Renal cortex interstitium (tissue), 11 donors: Measurements from ENCODE around the gene ZNF821. TPM values are rescaled to one million over a fixed set of nuclear protein-coding genes. Genes with fewer than 3 reads are reported as not detected.
A peak's percentile ranks its signal among the peaks of the same experiment; 100 is the strongest.
"Not testable (repeated sequence)": the region's sequence is repeated elsewhere in the genome, so short reads cannot be mapped to it uniquely, and the experiment has no call there.

ENCODE experiments used
- DNase-seq, 11 donors: peaks; one replicate each; pipeline ENCODE4 v3.0.0-alpha.2; 2013; ENCODE audit warnings: low read depth in 9 of 11, low spot score in 4 of 11; ENCODE audit errors: extremely low read depth in 1 of 11
- polyA plus RNA-seq, 3 donors: library from polyadenylated mRNA; unstranded; fragments of 120-200 nt; gene quantifications; one replicate each; pipeline ENCODE4 v1.2.1, GENCODE V29; 2013; ENCODE audit not compliant: insufficient read length in 3 of 3

The ZNF821 gene
- polyA plus RNA-seq, 3 donors: 19.5 to 25.8 (median 20.5) TPM

DNA sequence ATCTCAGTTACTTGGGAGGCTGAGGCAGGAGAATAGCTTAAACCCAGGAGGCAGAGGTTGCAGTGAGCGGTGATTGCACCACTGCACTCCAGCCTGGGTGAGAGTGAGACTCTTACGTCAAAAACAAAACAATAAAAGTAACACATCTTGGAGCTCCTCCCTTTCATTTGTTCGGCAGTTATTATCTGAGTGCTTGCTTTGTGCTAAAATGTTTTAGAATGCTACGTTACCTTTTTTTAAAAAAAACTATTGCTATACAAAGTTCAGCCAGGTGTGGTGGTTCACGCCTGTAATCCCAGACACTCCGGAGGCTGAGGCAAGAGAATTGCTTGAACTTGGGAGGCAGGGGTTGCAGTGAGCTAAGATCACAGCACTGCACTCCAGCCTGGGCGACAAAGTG lies 27.1 kb upstream of the ZNF821 start:
- no peak for DNase-seq

DNA sequence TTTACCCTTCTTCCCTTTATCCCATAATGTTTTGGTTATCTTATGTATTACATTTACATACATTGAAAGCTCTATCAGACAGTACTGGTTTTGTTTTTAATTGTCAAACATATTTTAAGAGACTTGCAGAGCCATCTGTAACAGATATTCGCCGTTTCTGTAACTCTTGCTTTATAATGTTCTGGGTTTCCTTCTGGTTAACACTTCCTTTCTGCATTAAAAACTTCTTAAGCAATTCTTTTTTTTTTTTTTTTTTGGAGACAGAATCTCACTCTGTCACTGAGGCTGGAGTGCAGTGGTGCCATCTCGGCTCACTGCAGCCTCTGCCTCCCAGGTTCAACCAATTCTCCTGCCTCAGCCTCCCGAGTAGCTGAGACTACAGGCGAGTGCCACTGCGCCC lies 21.8 kb upstream of the ZNF821 start:
- not testable (repeated sequence) for DNase-seq

DNA sequence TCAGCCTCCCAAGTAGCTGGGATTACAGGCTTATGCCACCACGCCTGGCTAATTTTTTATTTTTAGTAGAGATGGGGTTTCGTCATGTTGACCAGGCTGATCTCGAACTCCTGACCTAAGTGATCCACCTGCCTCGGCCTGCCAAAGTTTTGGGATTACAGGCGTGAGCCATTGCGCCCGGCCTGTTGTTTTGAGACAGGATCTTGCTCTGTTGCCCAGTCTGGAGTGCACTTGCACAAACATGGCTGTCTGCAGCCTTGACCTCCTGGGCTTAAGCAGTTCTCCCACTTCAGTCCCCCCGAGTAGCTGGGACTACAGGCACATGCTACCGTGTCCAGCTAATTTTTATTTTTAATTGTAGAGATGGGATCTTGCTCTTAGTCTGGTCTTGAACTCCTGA lies 20.3 kb upstream of the ZNF821 start:
- DNase-seq: no peak

DNA sequence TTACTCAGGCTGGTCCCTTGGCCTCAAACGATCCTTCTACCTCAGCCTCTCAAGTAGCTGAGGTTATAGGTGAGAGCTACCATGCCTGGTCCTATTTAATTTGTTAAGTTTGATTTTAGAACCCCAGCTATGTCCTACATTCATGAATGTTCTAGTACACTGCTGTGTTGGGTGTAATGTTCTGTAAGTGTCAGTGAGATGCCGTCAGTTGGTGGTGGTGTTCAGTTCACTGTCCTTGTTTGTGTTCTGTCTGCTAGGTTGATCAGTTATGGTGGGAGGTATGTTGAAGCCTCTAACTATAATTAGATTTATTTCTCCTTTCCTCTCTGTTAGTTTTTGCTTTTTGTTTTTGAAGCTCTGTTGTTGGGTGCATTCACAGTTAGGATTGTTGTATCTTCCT lies 19.6 kb upstream of the ZNF821 start:
- DNase-seq: no peak

DNA sequence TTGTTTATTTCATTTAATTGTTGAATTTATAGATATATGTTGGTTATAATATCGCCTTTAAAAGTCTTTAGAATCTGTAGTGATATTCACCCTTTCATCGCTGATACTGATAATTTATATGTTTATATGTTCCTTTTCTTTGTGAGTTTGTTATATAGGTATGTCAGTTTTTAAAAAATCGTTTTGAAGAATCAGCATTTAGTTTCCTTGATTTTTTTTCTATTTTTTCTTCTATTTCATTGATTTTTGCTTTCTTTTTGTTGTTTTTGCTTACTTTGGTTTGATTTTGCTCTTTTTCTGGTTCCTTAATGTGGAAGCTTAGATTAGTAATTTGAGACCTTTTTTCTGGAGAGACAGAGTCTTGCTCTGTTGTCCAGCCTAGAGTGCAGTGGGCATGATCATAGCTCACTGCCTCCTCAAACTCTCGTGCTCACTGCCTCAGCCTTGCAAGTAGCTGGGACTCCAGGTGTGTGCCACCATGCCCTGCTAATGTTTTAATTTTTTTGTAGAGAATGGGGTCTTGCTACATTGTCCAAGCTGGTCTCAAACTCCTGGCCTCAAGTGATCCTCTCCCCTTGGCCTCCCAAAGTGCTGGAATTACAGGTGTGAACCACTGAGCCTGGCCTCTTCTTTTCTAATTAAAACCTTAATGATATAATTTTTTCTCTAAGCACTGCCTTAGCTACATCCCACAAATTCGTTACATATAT lies 18.8 kb upstream of the ZNF821 start:
- no peak for DNase-seq

DNA sequence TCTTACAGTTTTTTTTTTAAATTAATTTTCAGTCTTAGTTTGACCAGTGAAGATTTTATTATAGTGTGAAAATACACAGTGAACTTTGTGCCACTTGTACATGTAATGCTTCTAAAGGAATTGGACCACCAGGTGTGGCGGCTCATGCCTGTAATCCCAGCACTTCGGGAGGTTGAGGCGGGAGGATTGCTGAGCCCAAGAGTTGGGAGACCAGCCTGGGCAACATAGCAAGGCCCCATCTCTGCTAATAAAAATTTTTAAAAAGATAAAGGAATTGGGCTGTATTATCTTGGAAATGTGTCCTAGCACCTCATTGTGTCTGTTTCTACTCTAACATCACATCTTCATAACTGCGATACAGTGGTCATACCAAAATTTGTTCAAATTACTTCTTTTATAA lies 15.2 kb upstream of the ZNF821 start:
- DNase-seq: no peak

DNA sequence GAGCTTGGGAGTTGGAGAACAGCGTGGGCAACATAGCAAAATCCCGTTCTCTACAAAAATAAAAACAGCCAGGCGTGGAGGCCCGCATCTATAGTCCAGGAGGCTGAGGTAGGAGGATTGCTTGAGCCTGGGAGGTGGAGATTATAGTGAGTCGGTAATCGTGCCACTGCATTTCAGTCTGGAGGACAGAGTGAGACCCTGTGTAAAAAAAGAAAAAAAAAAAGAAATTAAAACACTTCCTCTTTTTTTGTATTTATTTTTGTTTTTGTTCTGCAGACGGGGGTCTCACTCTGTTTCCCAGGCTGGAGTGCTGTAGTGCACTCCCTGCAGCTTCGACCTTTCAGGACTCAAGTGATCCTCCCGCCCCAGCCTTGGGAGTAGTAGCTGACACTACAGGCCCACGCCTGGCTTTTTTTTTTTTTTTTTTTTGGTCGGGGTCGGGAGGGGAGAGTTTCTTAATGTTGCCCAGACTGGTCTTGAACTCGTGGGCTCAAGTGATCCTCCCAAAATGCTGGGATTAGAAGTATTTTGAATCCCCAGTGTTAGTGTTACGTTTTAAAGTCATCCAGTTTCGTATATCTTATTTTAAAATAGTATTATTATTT lies 12.9 kb upstream of the ZNF821 start:
- DNase-seq: no peak

DNA sequence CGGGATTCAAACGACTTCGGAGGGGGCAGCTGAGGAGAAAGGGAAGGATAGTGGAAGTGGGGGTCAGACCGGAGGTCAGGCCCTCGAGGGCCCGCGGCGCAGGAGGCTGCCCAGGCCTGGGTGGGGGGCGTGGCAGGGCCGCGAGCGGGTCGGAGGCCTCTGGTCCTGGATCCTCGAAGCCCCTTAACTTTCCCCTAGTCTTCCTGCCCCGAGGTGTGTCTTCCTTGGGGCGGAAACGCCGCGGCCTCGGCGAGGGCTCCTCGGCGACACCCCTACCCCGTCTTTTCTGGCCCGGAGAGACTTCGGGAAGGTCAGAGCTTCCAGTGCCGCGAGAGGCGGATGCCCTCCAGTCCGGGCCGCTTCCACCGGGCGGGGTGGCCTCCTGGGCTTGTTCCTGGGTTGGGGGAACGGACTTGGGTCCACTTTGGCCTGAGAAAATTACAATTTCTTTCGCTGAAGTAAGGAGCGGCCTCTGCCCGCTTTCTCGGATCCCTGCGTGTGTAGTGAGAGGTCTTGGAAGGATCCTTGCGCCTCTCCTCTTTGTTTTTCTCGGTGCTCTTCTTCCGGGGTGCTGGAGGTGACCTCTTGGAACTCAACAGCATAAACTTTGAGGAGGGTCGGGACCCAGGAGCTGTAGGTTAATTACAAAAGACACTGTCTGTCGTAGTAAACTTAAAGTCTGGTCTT lies 11.8 kb upstream of the ZNF821 start:
- peak in 8 of 11 donors; percentile 9 to 41 (median 28) for DNase-seq

DNA sequence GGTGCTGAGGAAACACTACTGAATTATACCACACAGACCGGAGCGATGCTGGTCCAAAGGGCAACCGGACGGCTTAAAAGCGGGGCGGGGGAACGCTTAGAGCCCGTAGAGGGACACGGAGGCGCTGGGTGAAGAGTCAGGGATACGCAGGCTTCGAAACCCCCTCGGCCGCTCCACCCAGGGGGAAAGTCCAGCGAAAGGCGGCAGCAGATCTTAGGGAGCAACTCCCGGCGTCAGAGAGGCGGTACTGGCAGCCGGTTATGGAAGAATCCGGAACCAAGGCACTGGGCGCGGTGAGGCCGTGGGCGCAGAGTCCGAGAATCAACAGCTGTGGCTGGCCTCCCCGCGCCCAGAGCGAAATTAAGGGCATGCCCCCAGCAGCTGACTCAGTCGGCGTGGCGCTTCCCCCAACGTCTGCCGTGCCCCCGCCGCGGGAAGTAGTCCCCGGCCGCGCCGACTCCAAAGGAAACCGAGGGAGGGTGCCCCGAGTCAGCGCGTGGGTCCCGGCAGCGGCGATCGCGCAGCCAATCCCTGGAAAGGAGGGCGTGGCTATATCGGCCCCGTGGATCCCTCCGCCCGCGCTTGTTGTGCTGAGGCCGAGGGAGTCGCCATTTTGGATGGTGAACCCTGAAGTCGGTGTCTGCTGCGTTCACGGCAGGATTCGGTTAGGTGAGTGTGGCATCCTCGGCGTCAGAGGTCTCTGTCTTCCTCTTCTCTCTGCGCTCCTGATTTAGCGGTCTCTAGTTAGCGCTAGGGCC lies 11.1 kb upstream of the ZNF821 start, which contains the start of gene IST1:
TSS of gene IST1 (plus strand) at position 611 of the 758 bp plus-strand sequence. CDS start 20,110 bp downstream, outside the sequence.
- peak; percentile 91 to 99 (median 98) for DNase-seq

DNA sequence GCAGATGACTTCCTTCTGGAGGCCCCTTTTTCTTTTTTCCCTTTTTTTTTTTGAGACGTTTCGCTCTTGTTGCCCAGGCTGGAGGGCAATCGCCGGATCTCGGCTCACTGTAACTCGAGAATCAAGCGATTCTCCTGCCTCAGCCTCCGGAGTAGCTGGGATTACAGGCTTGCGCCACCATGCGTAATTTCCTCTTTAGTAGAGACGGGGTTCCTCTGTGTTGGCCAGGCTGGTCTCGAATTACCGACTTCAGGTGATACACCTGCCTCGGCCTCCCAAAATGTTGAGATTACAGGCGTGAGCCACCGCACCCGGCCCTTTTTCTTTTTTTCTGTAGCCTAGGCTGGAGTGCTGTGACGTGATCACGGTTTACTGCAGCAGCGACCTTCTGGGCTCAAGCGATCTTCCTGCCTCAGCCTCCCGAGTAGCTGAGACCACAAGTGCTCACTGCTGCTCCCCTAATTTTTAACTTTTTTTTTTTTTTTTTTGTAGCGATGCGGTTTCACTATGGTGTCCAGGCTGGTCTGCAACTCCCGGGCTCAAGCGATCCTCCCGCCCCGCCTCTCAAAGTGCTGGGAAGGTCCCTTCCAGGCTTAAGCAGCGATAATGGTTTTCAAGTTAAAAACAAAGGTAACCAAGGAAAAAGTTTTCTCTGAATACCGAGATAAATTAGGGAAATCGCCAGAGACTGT lies 10.4 kb upstream of the ZNF821 start:
- peak in 10 of 11 donors; percentile 17 to 58 (median 30) for DNase-seq

DNA sequence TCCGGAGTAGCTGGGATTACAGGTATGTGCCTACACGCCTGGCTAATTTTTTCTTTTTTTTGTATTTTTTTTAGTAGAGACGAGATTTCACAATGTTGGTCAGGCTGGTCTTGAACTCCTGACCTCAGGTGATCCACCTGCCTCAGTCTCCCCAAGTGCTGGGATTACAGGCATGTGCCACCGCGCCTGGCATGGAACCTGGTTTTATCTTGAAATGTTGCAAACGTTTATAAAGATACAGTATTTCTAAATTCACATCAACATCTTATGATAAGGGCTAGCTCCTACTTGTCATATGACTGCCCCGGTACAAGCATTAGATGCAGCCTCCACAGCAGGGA lies 9.9 kb upstream of the ZNF821 start:
- no peak for DNase-seq

DNA sequence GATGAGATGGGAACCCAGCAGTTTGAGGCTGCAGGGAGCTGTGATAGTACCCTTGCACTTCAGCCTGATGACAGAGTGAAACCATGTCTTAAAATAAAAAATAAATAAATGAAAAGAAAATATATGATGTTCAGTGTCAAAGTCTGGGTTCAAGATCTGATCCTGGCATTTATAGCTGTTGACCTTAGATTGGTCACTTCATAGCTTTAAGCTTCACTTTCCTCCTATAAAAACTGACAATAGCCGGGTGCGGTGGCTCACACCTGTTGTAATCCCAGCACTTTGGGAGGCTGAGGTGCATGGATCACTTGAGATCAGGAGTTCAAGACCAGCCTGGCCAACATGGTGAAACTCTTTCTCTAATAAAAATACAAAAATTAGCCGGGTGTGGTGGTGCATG lies 5.2 kb upstream of the ZNF821 start:
- no peak for DNase-seq

DNA sequence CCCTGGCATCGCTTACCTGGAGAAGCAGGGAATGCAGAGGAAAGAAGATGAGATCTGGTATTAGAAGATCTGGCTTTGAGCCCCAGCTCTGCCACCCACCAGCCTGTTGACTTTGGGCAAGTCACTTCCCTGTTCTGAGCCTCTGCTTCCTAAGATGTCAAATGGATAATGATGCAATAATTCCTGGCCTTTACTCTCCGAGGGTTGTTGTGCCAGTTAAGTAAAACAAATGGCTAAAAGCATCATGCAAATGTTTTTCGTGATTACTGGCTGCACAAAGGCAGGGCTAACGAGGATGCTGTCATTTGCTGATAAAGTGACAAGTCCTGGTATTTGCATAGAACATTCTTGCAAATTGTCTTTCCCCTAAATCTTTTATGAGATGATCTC lies 1.3 kb upstream of the ZNF821 start:
- no peak for DNase-seq

DNA sequence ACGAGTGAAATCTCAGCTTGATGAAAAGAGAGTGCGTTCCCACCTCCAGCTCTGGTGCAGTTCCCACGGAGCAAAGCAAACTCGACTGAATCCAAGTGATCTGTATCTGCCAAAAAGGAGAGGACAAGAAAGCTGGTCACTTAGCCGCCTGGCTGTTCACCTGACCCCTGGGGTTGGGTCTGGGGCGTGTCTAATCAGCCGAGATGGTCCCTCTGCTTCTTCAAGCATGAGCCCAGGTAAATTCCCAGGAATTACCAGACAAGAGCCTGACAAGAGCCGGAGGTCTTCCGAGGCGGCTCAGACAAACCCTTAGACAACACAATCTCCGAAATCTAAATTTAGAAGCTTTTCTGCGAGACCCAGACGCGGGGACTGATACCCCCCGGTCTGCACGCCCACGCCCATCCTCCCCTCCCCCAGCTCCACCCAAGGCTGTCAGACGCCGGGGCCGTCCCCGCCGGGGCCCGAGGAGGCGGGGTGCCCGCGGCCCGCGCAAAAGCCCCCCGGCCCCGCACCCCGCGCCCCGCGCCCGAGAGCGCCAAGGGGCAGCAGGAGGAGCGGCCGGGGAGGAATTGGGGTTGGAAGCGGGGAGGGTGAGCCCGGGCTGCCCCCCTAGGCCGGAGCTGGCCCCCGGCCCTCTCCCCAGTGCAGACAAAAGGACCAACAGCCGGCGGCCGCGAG lies 674 bp downstream of the ZNF821 start:
- peak in 9 of 11 donors; percentile 26 to 45 (median 29) for DNase-seq

DNA sequence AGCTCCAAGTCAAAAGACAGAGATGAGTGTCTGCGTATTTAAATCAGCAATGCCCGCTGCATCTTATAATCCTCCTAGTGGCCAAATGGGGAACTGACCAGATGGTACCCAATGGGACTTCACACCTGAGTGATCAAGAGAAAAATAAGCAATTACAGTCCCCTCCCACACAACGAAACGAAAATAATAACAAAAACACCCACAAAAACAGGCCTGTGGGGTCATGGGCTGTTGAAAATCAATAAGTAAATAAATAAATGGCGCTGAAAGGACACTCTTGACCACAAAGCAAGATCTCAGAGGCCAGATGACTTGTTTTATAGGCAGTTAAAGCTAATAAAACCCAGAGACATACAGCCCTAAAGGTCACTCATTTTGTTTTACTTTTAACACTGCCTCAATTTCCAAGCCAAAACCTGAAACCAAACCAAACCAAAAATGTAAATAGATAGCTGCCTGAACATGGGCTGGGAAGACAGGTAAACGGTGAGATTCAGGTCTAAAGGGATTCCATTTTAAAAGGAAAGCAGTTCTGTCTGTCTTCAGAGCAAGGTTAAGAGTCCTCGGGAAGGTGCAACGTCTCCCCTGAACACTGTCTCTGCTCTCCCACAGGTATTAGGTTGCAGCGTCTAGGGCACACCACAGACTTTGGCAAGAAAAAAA lies 1.3 kb downstream of the ZNF821 start:
- DNase-seq: peak in 10 of 11 donors; percentile 53 to 79 (median 73)

DNA sequence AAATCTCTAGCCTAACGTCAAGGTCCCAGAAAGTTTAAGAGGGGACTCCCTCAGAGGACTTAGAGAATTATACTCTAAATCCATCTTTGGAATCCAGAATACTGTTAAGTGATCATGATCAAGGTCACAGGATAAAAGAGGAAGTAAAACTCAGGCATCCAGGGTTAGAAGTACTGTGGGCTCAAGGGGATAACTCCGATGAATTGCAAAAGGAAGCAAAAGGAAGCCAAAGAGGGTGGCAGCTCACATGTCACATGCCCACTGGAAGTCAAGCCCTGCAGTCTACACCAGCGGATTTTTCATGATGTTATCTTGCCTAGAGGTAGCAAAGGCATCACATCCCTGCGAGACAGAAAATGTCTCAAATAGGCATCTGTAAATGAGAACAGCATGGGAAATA lies 3.8 kb downstream of the ZNF821 start:
- DNase-seq: no peak

DNA sequence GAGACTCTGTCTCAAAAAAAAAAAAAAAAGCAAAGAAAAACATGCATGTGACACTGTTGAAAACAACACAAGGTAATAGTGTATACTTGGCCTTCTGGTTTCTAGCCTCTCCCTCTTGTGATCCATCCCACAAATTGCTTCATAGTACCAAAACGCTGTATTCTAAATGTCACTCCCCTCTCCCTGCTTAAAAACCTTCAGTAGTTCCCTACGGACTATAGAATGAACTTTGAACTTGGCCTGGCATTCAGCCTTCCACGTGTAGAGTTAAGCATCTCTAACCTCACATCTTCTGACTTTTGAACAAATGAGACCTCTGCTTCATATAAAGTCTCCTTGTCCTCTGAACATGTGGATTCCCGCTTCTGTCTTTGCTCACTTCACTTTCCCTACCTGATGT lies 5.1 kb downstream of the ZNF821 start:
- DNase-seq: no peak

DNA sequence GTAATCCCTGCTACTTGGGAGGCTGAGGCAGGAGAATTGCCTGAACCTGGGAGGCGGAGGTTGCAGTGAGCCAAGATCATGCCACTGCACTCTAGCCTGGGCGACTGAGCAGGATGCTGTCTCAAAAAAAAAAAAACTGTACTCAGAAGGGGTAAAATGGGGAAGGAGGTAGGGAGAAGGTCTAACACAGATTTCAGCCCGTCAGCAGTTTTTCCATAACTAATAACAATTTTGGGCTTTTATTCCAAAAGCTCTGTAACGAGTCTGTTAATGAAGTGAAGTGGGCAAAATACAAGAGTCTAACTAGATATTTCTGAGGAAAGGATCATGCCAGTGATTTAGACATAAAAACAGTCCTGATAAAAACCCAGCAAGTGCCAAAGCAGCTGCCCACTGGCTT lies 10.8 kb downstream of the ZNF821 start:
- DNase-seq: no peak
